Thoracic aorta (tissue), 2 donors: Measurements from ENCODE around the gene TENM3. TPM values are rescaled to one million over a fixed set of nuclear protein-coding genes. Genes with fewer than 3 reads are reported as not detected.

Experiments
- ATAC-seq: fragments of 150-250 bp; one replicate; pipeline ENCODE4 v1.8.0; 2017; ENCODE audit warnings: low read depth; ENCODE audit not compliant: insufficient number of reproducible peaks, low FRiP score
- DNase-seq: peaks from one replicate; pipeline ENCODE4 v3.0.0-alpha.2; 2020; ENCODE audit warnings: low spot score
- H3K27ac ChIP-seq, 2 donors: fragments of 200-600 bp; sonication (generic); 1 replicate in 1 of 2; 2 replicates in 1 of 2; pipeline ENCODE4 v1.5.1; 2016; ENCODE audit warnings: mild to moderate bottlenecking in 2 of 2, moderate library complexity in 2 of 2
- H3K27me3 ChIP-seq: fragments of 200-600 bp; sonication (generic); replicated peaks from 2 replicates; pipeline ENCODE4 v1.6.0; 2016; ENCODE audit warnings: mild to moderate bottlenecking; ENCODE audit not compliant: insufficient read depth
- H3K36me3 ChIP-seq: fragments of 200-600 bp; sonication (generic); one replicate; pipeline ENCODE4 v1.5.1; 2016
- H3K4me1 ChIP-seq, 2 donors: fragments of 200-600 bp; sonication (generic); 1 replicate in 1 of 2; 2 replicates in 1 of 2; pipeline versions ENCODE4 v1.5.1 to v1.6.0; 2016; ENCODE audit warnings: low read depth in 2 of 2, mild to moderate bottlenecking in 1 of 2; ENCODE audit not compliant: control insufficient read depth in 1 of 2
- H3K4me3 ChIP-seq: fragments of 200-600 bp; sonication (generic); 2 replicates; pipeline ENCODE4 v1.5.1; 2016; ENCODE audit warnings: mild to moderate bottlenecking
- H3K9me3 ChIP-seq: fragments of 200-600 bp; sonication (generic); 2 replicates; pipeline ENCODE4 v1.5.1; 2016
- total RNA-seq, 2 donors: library from RNA; depleted of rRNA; stranded (reverse); fragments of >200 nt; gene quantifications; one replicate each; pipeline versions ENCODE4 v1.1.0 to v1.2.3, GENCODE V29; 2016
- TF ChIP-seq, protein P1 (sequence below): fragments of 200-600 bp; sonication (generic); IDR thresholded peaks from one replicate; pipeline ENCODE4 v1.5.1; 2019; ENCODE audit warnings: antibody characterized with exemption

Gene TENM3
- total RNA-seq, 2 donors from 2014 or later, result 0.68 to 8.0 TPM

DNA sequence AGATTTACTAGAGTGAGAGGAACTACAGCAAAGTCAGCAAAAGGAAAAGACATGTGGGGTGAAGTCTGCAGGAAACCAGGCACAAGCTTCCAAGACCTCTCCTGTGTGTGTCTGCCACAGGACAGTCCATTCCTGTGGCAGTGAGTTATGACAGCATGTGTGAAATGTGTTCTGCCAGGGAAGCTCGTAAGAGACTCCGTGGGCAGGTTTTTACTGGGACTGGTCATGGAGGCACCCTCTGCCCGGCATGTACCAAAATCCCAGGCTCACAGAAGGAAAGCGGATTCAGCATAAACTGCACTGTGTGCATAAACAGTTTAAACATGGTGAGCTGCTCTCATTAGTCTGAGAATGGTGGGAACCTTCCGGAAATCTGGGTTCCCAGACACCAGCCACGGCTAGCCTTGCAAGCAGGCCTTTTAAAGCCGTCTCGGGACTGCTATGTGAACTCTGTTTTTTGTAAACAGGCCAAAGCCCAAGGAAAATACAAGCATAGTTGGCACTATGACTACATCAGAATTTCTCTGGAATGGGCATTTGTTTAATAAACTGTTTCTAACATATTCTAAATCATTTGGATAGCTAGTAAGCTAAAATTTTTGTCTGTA, 288.5 kb downstream of the TENM3 start:
- Histone ChIP-seq H3K27ac (no peak overlapping the region), H3K9me3 (no peaks in the 10 kb centered on the region), H3K4me3 (no peak overlapping the region), H3K27me3 (no peaks in the 10 kb centered on the region), H3K36me3 (no peaks in the 10 kb centered on the region), H3K4me1 (peaks cover 0 to 6% of the 10 kb centered on the region in 2 donors)
- DNase-seq (no peak), ATAC-seq (no peak)
- TF ChIP-seq, protein P1, sequence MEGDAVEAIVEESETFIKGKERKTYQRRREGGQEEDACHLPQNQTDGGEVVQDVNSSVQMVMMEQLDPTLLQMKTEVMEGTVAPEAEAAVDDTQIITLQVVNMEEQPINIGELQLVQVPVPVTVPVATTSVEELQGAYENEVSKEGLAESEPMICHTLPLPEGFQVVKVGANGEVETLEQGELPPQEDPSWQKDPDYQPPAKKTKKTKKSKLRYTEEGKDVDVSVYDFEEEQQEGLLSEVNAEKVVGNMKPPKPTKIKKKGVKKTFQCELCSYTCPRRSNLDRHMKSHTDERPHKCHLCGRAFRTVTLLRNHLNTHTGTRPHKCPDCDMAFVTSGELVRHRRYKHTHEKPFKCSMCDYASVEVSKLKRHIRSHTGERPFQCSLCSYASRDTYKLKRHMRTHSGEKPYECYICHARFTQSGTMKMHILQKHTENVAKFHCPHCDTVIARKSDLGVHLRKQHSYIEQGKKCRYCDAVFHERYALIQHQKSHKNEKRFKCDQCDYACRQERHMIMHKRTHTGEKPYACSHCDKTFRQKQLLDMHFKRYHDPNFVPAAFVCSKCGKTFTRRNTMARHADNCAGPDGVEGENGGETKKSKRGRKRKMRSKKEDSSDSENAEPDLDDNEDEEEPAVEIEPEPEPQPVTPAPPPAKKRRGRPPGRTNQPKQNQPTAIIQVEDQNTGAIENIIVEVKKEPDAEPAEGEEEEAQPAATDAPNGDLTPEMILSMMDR, result no peak

DNA sequence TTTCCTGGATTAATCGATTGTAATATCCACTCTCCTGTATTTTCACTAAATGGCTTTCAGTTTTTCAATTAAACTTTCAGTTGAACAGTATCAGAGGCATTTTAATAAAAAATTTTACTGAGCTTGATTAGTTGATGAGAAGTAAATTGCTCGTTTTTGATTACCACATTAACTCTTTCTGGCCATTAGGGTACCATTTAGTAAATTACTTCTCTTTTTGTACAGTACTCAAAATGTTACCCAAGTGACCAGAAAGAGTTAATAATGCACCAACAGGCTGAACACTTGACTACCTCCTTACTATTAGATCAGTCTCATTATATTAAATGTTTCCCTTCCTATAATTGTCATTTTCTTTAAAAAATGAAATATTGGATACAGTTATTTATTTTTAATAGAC, 289.2 kb downstream of the TENM3 start:
- Histone ChIP-seq H3K27me3 (no peaks in the 10 kb centered on the region), H3K36me3 (no peaks in the 10 kb centered on the region), H3K4me3 (no peak overlapping the region), H3K27ac (no peak overlapping the region), H3K9me3 (no peaks in the 10 kb centered on the region), H3K4me1 (peaks cover 0 to 6% of the 10 kb centered on the region in 2 donors)
- TF ChIP-seq, protein P1, result no peak
- ATAC-seq (no peak), DNase-seq (no peak)

DNA sequence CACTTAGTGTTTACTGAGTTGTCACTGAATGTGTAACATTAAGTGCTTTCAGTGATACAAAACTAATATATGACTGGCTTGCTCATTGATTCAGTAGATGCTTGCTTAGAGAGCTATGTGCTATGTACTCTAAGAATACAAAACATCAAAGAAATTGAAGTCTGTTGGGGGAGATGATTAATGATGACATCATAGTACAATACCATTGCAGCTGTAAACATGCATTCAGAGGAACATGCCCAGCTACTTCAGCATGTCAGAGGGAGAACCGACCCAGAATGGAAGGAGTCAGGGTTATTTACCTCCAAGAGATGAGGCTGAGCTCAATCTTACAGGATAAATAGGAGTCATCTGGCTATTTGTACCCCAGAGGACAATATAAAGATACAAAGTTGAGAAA, 290.8 kb downstream of the TENM3 start:
- H3K4me3 ChIP-seq, result no peak overlapping the region
- peaks cover 0 to 6% of the 10 kb centered on the region in 2 donors for H3K4me1 ChIP-seq
- H3K27me3 ChIP-seq, result no peaks in the 10 kb centered on the region
- no peaks in the 10 kb centered on the region for H3K36me3 ChIP-seq
- TF ChIP-seq, protein P1, result no peak
- no peak for ATAC-seq
- no peaks in the 10 kb centered on the region for H3K9me3 ChIP-seq
- no peak for DNase-seq
- no peak overlapping the region for H3K27ac ChIP-seq

DNA sequence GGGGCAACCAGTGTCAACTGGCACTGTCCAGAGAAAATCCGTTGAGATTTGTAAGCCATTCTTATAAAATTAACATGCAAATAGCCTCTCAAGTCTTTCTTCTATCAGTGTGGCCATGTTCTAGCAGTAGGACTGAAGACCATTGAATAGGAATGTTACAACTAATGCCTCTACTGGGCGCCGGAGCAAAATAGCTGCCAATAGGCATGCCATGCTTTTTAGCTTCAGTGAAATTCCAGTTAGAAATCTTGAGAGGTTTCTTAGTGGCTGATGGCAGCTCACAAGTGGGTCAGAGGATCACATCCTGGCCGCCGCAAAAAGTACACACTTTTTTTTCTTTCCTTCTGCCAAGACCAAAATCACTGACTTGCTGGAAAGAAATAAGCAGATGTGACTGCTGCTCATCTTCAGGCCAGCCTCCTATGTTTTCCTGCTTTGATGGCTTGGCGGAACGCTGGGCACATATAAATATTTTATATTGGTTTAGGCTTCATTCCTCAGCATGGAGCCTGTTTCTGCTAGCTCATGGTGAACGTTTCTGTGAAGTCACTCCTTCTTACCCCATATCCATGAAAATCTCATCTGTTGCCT, 293.1 kb downstream of the TENM3 start:
- H3K27ac ChIP-seq, result no peak overlapping the region
- H3K9me3 ChIP-seq, result no peaks in the 10 kb centered on the region
- DNase-seq (no peak), ATAC-seq (no peak)
- H3K36me3 ChIP-seq, result no peaks in the 10 kb centered on the region
- no peaks in the 10 kb centered on the region for H3K27me3 ChIP-seq
- no peak overlapping the region for H3K4me3 ChIP-seq
- peaks cover 0 to 6% of the 10 kb centered on the region in 2 donors for H3K4me1 ChIP-seq
- TF ChIP-seq, protein P1, result no peak

DNA sequence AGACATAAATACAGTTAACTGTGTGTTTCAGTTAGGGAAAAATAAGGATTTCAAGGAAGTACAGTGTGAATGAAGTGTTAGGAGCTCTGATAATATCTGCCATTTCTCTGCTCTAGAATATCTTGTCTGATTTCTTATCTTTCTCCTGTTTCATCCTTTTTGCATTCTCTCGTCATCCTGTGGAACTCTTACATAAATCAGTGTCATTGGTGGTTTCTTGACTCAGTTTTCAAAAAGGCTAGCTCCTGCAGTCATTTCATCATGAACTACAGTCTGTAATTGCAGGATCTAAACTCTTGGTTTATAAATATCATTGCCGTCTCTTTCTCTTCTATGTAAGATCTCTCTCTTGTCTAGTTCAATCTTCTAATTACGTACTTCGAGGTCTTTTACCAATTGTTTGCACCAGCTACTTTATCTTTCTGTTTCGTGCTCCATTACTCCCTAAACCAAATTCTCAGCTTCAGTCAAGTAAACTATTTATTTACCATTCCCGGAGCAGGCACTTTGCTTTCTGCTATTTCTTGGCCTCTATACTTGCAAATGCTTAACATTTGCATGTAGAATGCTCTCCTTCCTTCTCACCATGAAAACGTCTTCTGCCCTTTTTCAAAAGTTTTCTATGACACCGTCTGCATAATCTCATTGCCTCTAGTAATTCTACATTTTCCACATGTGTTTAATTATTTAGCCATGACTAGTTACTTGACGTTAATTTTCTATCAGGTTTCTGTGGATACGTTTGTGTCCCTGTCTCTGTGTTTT, 294.0 kb downstream of the TENM3 start:
- Histone ChIP-seq H3K36me3 (no peaks in the 10 kb centered on the region), H3K4me1 (peaks cover 0 to under 1% of the 10 kb centered on the region in 2 donors), H3K9me3 (no peaks in the 10 kb centered on the region), H3K27me3 (no peaks in the 10 kb centered on the region), H3K27ac (no peak overlapping the region), H3K4me3 (no peak overlapping the region)
- no peak for DNase-seq
- ATAC-seq, result no peak
- TF ChIP-seq, protein P1, result no peak
